OCI-LY1 (cell line): ENCODE measurements around the gene GAP43.

Experiments
- EZH2 ChIP-seq: fragments of 200-600 bp; sonication (generic), shearing (Covaris generic); IDR thresholded peaks from 2 replicates; pipeline ENCODE4 v1.8.0; 2017; ENCODE audit warnings: borderline replicate concordance, mixed run types, mild to moderate bottlenecking, antibody characterized with exemption, low read length, moderate library complexity, mixed read lengths
- TF ChIP-seq, protein P1 (sequence below): fragments of 200-600 bp; sonication (generic), shearing (Covaris generic); IDR thresholded peaks from 2 replicates; pipeline ENCODE4 v1.5.1; 2017; ENCODE audit warnings: mild to moderate bottlenecking, antibody characterized with exemption, low read length, moderate library complexity, mixed read lengths

GRCh38 chr3:115666081-115666480, 42.8 kb downstream of the GAP43 start:
- no peak for TF ChIP-seq EZH2
- TF ChIP-seq, protein P1, sequence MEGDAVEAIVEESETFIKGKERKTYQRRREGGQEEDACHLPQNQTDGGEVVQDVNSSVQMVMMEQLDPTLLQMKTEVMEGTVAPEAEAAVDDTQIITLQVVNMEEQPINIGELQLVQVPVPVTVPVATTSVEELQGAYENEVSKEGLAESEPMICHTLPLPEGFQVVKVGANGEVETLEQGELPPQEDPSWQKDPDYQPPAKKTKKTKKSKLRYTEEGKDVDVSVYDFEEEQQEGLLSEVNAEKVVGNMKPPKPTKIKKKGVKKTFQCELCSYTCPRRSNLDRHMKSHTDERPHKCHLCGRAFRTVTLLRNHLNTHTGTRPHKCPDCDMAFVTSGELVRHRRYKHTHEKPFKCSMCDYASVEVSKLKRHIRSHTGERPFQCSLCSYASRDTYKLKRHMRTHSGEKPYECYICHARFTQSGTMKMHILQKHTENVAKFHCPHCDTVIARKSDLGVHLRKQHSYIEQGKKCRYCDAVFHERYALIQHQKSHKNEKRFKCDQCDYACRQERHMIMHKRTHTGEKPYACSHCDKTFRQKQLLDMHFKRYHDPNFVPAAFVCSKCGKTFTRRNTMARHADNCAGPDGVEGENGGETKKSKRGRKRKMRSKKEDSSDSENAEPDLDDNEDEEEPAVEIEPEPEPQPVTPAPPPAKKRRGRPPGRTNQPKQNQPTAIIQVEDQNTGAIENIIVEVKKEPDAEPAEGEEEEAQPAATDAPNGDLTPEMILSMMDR, result no peak
